Transverse colon (tissue), 4 donors: ENCODE results near the gene SLC46A1.

ENCODE experiments used
- POLR2A ChIP-seq: fragments of 450-650 bp; IDR thresholded peaks from one replicate; pipeline ENCODE4 v1.6.1; 2016; ENCODE audit warnings: antibody characterized with exemption, mild to moderate bottlenecking, moderate library complexity
- POLR2AphosphoS5 ChIP-seq, 3 donors: sonication (generic); formaldehyde crosslinking; IDR thresholded peaks; one replicate each; pipeline ENCODE4 v1.6.1; 2016; ENCODE audit warnings: antibody characterized with exemption in 3 of 3
- TF ChIP-seq, protein P1 (sequence below), 5 experiments: fragments of 200-600 bp in 3 of 5; fragments of 450-650 bp in 2 of 5; sonication (generic) in 3 of 5; IDR thresholded peaks; 1 replicate in 2 of 5; 2 replicates in 3 of 5; pipeline ENCODE4 v1.5.1; 2016 to 2017; ENCODE audit warnings: antibody characterized with exemption in 5 of 5, inconsistent platforms in 3 of 5, mild to moderate bottlenecking in 2 of 5, moderate library complexity in 1 of 5

- TF ChIP-seq, protein P1, sequence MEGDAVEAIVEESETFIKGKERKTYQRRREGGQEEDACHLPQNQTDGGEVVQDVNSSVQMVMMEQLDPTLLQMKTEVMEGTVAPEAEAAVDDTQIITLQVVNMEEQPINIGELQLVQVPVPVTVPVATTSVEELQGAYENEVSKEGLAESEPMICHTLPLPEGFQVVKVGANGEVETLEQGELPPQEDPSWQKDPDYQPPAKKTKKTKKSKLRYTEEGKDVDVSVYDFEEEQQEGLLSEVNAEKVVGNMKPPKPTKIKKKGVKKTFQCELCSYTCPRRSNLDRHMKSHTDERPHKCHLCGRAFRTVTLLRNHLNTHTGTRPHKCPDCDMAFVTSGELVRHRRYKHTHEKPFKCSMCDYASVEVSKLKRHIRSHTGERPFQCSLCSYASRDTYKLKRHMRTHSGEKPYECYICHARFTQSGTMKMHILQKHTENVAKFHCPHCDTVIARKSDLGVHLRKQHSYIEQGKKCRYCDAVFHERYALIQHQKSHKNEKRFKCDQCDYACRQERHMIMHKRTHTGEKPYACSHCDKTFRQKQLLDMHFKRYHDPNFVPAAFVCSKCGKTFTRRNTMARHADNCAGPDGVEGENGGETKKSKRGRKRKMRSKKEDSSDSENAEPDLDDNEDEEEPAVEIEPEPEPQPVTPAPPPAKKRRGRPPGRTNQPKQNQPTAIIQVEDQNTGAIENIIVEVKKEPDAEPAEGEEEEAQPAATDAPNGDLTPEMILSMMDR (IDR thresholded peaks at IDR 0.05): no peak
- TF ChIP-seq POLR2A (no peak), POLR2AphosphoS5 (IDR thresholded peaks at IDR 0.05) (no peak)
Measured at GRCh38 chr17:28404007-28404406, 2.0 kb downstream of the SLC46A1 start.
